Limb (tissue), 2 donors: ENCODE measurements around the gene ATP2B2.

Experiments
- DNase-seq, 2 donors: peaks; one replicate each; pipeline ENCODE4 v3.0.0-alpha.2; 2016; ENCODE audit errors: extremely low spot score in 2 of 2

ATP2B2 gene

DNA sequence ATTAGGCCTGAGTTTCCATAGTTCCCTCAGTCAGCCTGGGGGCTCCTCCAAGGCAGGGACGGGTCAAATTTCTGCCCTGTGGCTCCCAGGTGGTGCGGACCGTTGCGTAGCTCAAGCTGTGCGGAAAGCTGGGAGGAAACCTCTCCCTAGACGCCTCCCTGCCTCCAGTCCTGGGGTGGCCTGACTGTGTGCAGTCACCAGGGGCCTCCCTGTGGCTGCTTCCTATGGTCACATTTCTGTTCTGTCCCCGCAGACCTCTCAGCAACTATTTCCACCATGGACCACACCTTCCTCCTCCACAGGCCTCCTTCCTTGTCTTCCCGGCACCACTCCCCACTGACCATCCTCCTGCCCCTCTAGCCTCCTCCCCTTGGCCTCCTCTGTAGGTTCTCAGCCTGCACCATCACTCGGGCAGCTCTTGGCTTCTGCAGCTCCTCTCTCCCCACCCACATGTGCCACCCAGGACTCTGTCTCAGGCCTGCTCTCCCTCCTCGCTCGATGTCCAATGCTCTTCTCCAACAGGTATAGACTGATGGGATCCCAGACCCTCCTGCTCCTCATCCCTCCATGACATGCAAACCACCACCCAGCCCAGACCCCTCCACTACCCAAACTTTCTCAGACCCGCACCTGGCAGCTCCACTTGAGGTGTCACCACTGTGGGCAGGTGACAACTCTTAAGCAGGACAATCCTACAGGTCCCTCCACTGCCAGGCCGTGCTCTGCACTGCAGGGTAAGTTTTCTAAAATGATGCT is 157.6 kb downstream of the ATP2B2 start:
- DNase-seq, result no peak

DNA sequence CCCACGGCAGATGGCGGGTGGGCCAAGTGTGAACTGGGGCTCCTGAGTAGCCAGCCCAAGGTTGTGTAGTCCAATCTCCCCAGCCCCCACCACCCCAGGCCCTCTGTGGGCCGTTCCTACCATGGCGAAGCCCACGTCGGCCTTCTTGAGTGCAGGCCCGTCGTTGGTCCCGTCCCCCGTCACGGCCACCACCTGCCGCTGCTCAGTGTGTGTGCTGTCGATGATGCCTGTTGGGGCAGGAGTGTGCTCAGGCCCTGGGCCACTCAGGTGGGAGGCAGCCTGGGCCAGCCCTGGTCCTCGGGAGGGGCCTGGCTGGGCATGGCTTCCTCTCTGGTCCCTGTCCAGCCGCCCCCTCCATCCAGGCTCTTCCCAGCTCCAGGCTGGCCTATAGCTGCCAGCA is 159.5 kb downstream of the ATP2B2 start:
- DNase-seq, result no peak

DNA sequence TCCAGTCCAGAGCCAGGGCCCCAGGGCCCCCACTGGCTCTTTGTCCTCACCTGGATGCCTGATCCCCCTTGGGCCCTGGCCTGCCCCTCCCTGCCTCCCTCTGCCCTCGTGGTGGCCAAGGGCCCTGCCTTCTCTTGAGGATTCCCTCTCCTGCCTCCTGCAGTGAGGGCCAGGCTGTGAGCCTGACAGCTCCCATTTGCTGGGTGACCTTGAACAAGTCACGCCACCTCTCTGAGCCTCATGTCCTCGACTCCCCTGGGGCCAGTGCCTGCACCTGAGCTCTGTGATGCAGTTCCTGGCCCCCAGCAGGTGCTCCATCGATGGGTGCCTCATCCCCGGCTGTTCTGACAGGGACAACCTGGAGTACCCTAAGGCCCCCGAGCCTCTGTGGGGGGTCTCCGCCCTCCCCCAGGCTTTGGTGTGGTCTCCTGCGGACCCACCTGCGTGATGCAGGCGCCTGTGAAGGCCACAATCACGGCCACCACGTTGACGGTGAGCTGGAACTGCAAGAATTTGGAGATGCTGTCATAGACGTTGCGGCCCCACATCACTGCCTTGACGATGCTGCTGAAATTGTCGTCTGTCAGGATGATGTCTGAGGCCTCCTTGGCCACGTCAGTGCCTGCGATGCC is 160.3 kb downstream of the ATP2B2 start:
- DNase-seq, result no peak

DNA sequence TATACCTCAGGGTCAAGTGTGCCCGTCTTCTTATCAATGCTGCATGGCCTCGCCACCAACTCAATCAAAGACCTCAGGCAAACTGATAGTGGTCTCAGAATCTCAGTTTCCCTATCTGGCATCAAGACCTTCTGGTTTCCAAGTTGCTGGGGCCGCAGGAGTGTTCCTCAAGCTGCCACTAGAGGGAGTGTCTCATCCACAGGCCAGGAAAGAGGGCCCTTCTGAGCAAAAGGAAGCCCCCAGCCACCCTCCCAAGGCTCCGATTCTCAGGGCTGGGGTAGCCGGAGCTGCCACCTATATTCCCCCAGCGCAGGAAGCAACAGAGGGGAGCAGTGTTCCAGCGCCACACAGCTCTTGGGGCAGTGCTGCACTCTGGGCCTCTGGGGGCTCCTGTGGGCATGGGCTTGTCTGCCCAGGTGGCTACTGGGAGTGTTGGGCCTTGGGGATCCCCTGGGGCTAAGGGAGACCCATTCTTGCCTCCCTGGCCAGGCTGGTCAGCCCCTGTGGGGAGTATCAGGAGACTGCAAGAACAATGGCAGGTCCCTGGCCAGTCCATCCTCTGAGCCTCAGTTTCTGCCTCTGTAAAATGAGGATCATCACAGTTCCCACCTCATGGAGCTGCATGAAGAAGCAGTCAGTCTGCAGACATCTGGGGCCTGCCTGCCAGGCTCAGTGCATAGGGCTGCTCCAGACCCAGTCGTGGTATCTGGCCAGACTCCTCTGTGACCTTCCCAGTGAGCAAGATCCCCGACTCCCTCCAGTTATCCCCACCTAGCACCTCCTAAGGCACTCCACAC is 161.0 kb downstream of the ATP2B2 start:
- peak; percentile 32 to 74 for DNase-seq

DNA sequence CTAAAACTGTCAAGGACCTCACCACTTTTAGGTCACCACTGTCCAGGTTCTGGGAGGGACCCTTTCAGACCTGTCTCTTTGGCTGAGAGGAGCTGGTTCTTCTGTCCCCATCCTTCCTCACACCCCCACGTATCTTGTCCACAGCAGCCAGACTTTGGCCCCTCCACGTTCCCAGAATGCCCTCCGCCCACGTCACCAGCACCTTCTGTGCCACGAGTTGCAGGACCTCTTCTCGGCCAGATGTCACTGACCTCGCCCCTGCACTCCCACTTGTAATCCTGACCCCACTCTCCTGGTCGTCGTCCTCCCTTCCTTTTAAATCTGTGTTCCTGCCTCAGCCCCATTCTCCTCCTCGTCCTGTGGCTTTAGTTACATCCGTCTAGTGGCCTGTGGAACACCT is 161.9 kb downstream of the ATP2B2 start:
- DNase-seq, result no peak

DNA sequence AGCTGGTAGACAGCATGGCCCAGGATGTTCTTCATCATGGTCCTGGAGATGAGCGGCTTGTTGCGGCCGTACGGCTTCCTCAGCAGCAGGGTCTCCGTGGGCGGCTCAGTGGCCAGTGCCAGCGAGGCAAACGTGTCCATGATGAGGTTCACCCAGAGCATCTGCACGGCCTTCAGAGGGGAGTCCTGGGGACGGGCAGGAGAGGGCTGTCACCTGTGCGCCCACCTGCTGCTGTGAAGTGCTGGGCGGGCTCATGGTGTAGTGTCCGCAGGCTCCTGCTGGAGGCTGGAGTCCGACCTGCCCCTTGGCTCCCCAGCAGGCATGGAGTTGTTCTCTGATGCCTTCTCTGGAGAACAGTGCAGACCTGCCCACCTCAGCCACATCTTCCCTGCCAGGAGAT is 162.6 kb downstream of the ATP2B2 start:
- DNase-seq, result no peak

DNA sequence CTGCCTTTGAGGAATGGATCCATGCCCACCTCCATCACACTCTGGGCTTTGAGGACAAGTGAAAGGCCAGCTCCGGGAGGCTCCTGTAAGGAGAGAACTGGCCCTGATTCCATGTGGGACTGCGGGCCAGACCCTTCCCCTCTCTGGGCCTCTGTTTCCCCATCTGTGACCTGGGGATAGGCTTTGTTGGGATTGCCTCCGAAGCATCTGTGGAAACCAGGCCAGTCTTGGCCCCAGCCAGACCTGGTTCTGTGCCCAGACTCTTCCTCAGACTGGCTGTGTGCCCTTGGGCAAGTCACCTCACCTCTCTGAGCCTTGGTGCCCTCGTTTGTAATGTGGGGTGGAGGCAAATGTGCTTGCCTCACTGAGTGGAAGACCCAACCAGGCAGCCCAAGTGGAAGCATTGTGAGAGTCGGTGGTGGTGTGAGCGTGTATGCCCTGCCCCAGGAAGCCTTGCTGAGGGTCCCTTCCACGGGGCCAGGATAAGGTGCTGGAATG is 163.4 kb downstream of the ATP2B2 start:
- DNase-seq, result no peak

DNA sequence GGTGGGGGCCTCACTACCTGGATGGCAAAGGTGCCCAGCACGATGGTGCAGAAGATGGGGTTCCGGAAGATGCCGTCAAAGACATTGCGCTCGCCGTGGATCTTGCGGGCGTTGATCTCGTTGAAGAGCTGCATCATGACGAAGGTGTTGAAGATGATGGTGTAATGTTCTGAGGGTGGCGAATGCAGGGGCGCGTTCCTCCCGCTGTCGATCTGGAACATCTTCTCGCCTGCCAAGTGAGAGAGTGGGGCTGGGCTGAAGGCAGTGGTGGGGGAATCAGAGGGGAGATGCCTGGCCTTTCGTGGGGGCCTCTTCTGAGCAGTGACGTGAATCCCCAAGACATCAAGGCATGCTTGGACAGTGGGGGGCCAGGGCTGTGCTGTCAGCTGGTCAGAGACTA is 164.9 kb downstream of the ATP2B2 start:
- DNase-seq, result no peak

DNA sequence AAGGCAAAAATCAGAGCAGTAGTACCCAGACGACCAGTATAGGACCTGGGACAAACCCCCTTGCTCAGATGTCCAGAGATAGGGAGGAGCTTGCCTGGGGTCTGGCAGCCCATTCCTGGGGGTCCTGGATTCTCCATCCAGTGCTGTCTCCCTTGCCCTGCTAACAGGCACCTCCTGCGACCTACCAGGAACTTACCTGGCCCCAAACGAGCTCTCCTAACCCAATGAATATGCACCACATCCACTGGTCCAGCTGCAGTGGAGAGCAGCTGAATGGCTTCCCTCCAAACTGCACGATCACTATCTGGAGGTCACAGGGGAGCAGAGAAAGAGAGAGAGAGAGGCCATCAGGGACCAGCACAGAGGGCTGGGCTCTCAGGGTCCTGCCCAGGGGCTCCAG is 165.3 kb downstream of the ATP2B2 start:
- DNase-seq, result no peak

DNA sequence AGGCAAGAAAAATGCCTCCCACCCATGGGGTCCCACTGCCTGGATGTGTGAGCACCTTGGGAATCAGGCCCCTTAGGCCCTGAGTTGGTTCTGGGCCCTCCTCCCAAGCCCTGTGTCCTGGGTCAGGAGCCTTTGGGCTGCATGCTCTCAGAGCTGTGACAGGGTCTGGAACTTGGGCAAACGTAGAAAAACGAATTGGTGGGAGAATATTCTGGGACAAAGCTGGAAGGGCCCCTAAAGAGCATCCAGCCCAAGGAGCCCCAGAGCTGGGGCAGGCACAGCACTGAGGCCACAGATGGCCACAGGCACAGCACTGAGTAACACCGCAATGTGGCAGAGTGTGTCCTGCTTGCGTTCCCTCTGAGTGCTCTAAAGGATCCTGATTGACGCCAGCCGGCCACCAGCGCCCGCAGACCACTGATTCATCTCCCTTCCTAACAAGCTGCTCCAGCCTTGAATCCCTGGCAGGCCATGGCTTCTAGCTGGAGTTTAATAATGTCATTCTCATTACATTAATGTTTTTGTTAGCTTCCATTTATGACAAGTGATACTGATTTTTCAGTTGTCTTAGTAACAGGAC is 165.9 kb downstream of the ATP2B2 start:
- DNase-seq, result no peak

DNA sequence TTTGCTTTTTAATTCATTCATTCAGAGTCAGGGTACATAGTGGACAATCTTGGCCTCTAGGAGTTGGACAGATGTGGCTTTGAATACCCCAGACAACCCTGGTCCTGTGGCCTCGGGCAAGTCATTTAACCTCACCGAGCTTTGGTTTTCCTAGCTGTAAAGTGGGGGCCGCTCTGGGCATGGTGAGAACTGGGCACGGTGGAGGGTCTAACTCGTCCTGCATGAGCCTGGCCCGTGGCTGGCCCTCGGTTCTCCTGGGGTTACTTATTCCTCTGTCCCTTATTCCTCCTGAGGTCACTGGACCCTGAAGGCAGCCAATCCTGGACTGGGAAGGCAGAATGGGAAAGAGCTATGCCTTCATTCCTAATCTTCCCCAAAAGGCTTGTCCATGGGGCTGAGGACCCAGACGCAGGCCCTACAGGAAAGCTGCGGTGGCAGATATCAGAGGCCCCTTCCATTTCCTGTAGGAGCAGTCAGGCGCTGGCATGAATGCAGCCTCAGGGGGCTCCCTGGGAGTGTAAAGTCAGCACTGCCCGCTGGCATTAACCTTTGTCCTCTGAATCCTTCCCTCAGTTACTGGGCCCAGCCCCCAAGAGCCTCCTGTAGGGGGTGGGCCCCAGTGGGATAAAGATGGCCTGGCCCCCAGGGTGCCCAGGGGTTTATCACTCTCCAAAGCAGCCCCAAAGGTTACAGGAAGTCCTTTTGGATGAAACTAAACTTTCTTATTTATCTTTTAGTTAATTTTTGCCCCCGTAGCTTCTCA is 166.6 kb downstream of the ATP2B2 start:
- no peak for DNase-seq

DNA sequence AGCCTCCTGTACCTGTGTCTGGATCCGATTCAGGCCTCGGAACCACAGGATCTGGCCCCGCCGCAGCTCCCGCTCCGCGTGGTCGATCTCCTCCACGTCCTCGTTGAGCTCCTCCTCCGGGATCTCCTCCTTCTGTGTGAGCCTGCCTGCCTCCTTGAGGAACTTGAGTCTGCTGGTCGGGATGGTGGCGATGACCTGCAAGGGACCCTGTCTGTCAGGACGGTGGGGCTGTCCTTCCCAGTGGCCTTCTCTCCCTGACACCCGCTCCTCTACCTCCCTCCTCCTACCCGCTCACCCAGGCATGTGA is 167.3 kb downstream of the ATP2B2 start:
- no peak for DNase-seq

DNA sequence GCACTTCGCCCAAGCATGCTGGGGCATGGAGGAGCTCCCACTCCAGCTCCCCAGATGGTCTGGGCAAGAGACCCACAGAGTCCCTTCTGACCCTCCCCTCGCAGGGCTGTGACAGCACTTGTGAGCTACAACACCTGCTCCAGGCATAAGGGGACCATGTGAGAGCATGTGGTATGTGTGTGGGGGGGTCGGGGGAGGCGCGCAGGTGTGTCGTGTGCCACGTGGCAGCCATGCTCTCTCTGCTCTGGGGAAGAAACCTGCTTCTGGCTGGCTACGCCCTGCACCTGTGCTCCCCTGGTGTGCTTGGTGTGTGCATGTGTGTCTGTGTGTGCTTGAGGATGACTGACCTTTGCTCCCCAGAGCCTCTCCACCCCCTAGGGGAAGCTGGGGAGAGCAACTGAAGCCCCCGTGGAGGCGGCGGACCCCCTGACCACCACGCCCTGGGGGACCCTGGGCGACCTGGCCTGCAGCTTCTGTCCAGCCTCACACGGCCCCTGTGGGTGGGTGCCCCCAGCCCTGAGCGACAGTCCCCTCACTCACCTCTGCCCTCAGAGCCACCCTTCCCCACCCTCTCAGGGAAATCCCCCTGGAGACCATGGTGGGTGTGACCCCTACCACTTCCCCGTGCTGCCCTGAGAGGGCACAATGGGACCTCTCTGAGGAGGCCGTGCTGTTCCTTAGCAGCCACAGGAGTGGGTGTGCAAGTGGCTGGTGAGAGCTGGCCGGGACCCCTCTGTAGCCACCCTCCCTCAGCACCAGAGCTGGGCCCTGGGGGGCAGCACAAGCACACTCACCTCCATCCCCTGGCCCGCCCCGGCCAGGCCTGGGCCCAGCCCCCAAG is 167.8 kb downstream of the ATP2B2 start:
- no peak for DNase-seq

DNA sequence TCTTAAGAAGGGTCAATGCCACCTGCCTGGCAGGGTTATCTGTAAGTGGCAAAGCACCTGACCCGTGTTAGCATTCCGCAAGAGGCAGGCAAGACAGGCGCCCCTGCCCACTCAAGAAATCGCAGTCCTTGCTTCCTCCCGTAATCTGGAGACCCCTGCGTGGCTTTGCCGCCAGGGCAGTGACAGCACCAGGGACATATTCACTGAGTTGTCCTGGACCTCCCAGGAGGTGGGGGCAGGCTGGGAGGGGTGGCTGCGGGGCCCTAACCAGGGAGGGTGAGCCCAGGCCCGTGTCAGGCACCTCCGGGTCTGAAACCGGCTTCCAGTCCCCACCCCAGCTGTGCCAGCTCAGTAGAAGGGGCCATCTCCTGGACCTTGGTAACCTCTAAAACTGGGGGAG is 168.6 kb downstream of the ATP2B2 start:
- no peak for DNase-seq

DNA sequence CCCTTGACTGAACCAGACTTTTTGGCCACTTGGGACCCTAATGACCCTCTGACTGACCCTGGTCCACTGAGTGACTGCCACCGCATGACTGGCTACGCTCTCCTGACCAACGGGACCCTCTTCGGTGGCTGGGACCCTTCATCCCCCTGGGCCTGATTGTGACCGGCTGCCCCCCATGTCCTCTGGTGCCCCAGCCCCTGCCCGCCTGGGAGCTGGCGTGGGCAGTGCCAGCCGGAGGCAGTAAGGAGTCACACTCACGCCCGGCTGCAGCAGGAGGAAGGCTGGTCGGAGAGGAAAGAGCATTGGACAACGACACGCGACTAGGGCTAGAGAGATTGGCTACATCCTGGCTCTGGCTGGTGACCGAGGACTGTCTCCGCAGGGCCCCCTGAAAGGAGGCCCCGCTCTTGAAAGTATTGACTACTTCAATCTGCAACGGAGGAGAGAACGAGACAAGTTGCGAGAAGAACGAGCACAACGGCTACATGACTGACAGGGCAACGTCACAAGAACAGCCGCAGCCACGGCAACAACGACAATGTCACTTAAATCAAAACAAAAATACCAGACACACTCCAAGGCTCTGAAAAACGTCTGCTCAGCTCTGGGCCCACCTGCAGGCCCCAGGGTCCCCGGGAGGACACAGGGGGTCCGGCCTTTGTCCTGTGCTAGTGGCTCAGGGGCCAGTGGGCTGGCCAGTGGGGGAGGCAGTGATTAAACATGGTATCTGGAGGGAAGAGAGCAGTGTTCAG is 169.3 kb downstream of the ATP2B2 start:
- no peak for DNase-seq

DNA sequence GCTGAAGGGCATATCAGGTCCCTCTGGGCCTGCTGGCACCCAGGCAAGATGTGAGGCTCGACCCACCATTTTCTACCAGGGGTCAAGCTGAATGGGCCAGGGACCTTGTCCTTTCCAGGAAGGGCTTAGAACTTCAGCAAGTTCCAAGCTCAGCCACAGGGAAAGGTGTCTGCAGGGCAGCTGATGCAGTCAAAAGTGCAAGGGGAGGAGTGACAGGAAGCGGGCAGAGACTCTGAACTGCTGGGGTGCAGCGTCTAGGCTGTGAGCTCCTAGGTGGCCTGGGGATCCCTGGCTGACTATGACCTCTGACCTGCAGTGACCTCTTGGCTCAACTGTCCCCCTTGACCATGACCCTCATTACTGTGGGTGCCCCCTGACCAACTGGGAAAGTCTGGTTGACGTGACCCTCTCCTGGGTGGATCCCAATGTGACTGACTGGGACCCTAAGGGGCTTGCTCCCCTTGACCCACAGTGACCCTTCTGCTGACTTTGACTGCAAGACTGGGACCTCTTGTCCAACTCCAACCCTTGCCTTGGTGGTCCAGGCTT is 170.1 kb downstream of the ATP2B2 start:
- DNase-seq, result no peak

DNA sequence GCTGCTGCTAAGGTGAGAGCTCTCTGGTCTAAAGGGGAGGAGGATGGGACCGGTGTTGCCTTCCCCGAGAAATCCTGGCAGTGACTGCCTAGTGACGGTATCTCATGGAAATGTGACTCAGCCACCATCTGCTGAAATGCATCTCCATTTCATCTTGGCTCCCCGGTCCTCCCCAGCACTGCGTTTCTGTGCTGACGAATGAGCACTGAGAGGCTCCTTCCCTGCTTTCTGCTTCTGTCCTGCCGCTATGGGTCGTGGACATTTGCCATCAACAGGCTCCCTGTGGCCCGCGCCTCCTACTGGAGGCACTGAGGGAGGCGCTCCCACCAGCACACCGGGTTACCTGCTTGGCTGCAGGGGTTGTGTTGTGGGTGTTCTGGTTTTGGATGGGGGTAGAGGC is 170.9 kb downstream of the ATP2B2 start:
- DNase-seq, result no peak

DNA sequence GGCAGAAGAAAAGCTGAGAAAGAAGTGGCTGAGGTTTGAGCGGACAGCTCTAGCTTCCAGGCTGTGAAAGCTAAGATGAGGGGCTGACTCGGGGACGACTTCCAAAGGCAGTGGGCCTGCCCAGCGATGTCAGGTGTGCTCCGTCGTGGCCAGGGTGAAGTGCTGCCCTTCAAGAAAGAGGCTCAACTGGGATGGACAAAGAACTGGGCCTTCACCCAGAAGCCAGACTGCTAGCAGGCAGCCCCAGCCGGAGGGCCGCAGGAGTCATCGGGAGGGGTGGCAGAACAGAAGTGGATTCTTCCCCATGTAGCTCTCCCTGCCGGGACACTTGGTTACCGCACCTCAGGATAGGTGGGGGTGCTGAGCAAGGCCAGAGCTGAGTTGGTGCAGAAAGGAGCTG is 171.3 kb downstream of the ATP2B2 start:
- DNase-seq, result no peak

DNA sequence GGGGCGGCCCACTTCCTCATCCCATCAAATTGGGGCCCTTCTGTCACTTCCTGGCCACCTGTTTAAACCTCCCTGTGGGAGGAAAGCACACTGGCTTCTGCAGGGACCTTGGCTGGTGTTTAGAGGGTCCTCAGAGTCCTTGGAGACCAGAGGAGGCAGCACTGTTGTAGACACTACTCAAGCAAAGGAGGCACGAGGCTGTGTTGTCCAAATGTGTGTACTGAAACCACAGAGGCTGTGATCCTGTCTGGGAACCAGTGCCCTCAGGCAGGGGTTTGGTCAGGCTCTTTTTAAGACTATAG is 172.1 kb downstream of the ATP2B2 start:
- no peak for DNase-seq
